HCT116 (cell line): ENCODE measurements around the gene WDR64. TPM values are rescaled to one million over a fixed set of nuclear protein-coding genes. Genes with fewer than 3 reads are reported as not detected.

Source experiments
- ATAC-seq: fragments of 200-7000 bp; cut with Tn5 transposase; 2 replicates; pipeline ENCODE4 v1.9.1; 2020; ENCODE audit warnings: mild to moderate bottlenecking, moderate library complexity
- BruUV-seq: library from RNA; stranded (reverse); fragments of 400-500 nt; replicated peaks from 2 replicates; lab custom pipeline; 2021; lab: Mats Ljungman, UMichigan
- CTCF ChIA-PET: fragments of 300-600 bp; sonication (Branson Sonifier 250); formaldehyde crosslinking; loops from one replicate; lab custom pipeline; 2021; ENCODE audit warnings: antibody characterized with exemption; lab: Charles Lee
- POLR2A ChIA-PET: fragments of 300-600, 350-600 bp; sonication (Branson Sonifier 250); formaldehyde crosslinking; loops from one replicate; lab custom pipeline; 2021; ENCODE audit warnings: antibody characterized with exemption; lab: Charles Lee
- RAD21 ChIA-PET, 2 experiments: fragments of 300-600 bp; sonication (Branson Sonifier 250); formaldehyde crosslinking; loops; one replicate each; lab custom pipeline; 2023; ENCODE audit warnings: low total read pairs in 2 of 2; ENCODE audit not compliant: uncharacterized antibody in 2 of 2, unreplicated experiment in 2 of 2, low non-redundant PET in 1 of 2; lab: Charles Lee
- DNase-seq: peaks from one replicate; pipeline ENCODE4 v3.0.0-alpha.2; 2010; ENCODE audit warnings: low read depth, low spot score
- H2AFZ ChIP-seq: fragments of 200-600 bp; shearing (Covaris generic), sonication (generic); 2 replicates; pipeline ENCODE4 v1.6.1; 2017; ENCODE audit warnings: low read depth, mixed run types, mixed read lengths, antibody characterized with exemption, low read length; ENCODE audit not compliant: poor library complexity, severe bottlenecking
- H3K27ac ChIP-seq: 2 replicates; pipeline ENCODE4 v1.5.1; 2012; ENCODE audit warnings: low read depth, low read length
- H3K27me3 ChIP-seq: fragments of 200-600 bp; sonication (generic); 2 replicates; pipeline ENCODE4 v1.6.1; 2016; ENCODE audit warnings: mixed run types, low read length, mixed read lengths; ENCODE audit not compliant: insufficient read depth
- H3K36me3 ChIP-seq, 2 experiments: fragments of 200-500 bp in 1 of 2; fragments of 200-600 bp in 1 of 2; sonication (Bioruptor generic) in 1 of 2; sonication (generic) in 1 of 2; 2 replicates each; pipeline versions ENCODE4 v1.5.1 to v1.6.1; 2014 to 2016; ENCODE audit warnings: low read length in 2 of 2, inconsistent platforms in 1 of 2, mixed read lengths in 1 of 2, mixed run types in 1 of 2; ENCODE audit not compliant: insufficient read depth in 2 of 2, control insufficient read depth in 1 of 2
- H3K4me1 ChIP-seq, 2 experiments: fragments of 200-600 bp in 1 of 2; sonication (generic) in 1 of 2; 2 replicates each; pipeline versions ENCODE4 v1.5.1 to v1.6.1; 2012 to 2017; ENCODE audit warnings: low read length in 2 of 2, inconsistent platforms in 1 of 2, mild to moderate bottlenecking in 1 of 2, mixed read lengths in 1 of 2, mixed run types in 1 of 2, moderate library complexity in 1 of 2; ENCODE audit not compliant: insufficient read depth in 2 of 2, control insufficient read depth in 1 of 2
- H3K4me2 ChIP-seq: fragments of 200-600 bp; sonication (generic); 2 replicates; pipeline ENCODE4 v1.6.1; 2017; ENCODE audit warnings: mixed run types, low read length, mixed read lengths
- H3K4me3 ChIP-seq, 2 experiments: fragments of 200-600 bp in 1 of 2; sonication (generic) in 1 of 2; replicated peaks in 1 of 2; 2 replicates each; pipeline ENCODE4 v1.5.1; 2011 to 2016; ENCODE audit warnings: low read length in 2 of 2, control low read depth in 1 of 2, low read depth in 1 of 2, mild to moderate bottlenecking in 1 of 2, mixed read lengths in 1 of 2, mixed run types in 1 of 2
- H3K79me2 ChIP-seq: fragments of 200-600 bp; sonication (generic); 2 replicates; pipeline ENCODE4 v1.6.1; 2017; ENCODE audit warnings: mild to moderate bottlenecking, mixed run types, low read length, moderate library complexity, mixed read lengths; ENCODE audit not compliant: insufficient read depth
- H3K9ac ChIP-seq: fragments of 200-600 bp; sonication (generic); 2 replicates; pipeline ENCODE4 v1.6.1; 2016; ENCODE audit warnings: low read length, mixed read lengths
- H3K9me2 ChIP-seq: fragments of 200-600 bp; sonication (generic), shearing (Covaris generic); 2 replicates; pipeline ENCODE4 v1.6.1; 2017; ENCODE audit warnings: mixed run types, mild to moderate bottlenecking, moderate library complexity; ENCODE audit not compliant: insufficient read depth
- H3K9me3 ChIP-seq, 2 experiments: fragments of 200-500 bp in 1 of 2; fragments of 200-600 bp in 1 of 2; sonication (Bioruptor generic) in 1 of 2; sonication (generic) in 1 of 2; 2 replicates each; pipeline ENCODE4 v1.6.1; 2014 to 2017; ENCODE audit warnings: low read length in 2 of 2, mixed read lengths in 2 of 2, inconsistent platforms in 1 of 2, low read depth in 1 of 2, mild to moderate bottlenecking in 1 of 2, mixed run types in 1 of 2, moderate library complexity in 1 of 2; ENCODE audit not compliant: control insufficient read depth in 1 of 2, insufficient read depth in 1 of 2
- H4K20me1 ChIP-seq: fragments of 200-600 bp; sonication (generic), shearing (Covaris generic); 2 replicates; pipeline ENCODE4 v1.6.1; 2017; ENCODE audit warnings: mixed run types, mild to moderate bottlenecking, moderate library complexity; ENCODE audit not compliant: insufficient read depth
- CBX3 ChIP-seq: IDR thresholded peaks from 2 replicates; pipeline ENCODE4 v1.6.1; 2012; ENCODE audit warnings: low read depth
- CEBPB ChIP-seq: IDR thresholded peaks from 2 replicates; pipeline ENCODE4 v1.6.1; 2012; ENCODE audit warnings: low read depth
- EGR1 ChIP-seq: IDR thresholded peaks from 2 replicates; pipeline ENCODE4 v1.6.1; 2012; ENCODE audit warnings: low read depth
- ELF1 ChIP-seq: IDR thresholded peaks from 2 replicates; pipeline ENCODE4 v1.6.1; 2012; ENCODE audit warnings: low read depth, borderline replicate concordance
- EZH2phosphoT487 ChIP-seq: fragments of 200-600 bp; IDR thresholded peaks from 2 replicates; pipeline ENCODE4 v1.6.1; 2018; ENCODE audit warnings: antibody characterized with exemption, borderline replicate concordance
- FOSL1 ChIP-seq: IDR thresholded peaks from 2 replicates; pipeline ENCODE4 v1.6.1; 2012; ENCODE audit warnings: low read depth
- JUND ChIP-seq: IDR thresholded peaks from 2 replicates; pipeline ENCODE4 v1.6.1; 2012
- MAX ChIP-seq: IDR thresholded peaks from 2 replicates; pipeline ENCODE4 v1.6.1; 2012
- POLR2AphosphoS5 ChIP-seq: IDR thresholded peaks from 2 replicates; pipeline ENCODE4 v1.6.1; 2011; ENCODE audit warnings: mild to moderate bottlenecking, low read depth, low read length, moderate library complexity
- RAD21 ChIP-seq: IDR thresholded peaks from 2 replicates; pipeline ENCODE4 v1.6.1; 2012; ENCODE audit warnings: low read depth, mild to moderate bottlenecking
- REST ChIP-seq: IDR thresholded peaks from 2 replicates; pipeline ENCODE4 v1.6.1; 2012; ENCODE audit warnings: low read depth
- SP1 ChIP-seq: IDR thresholded peaks from 2 replicates; pipeline ENCODE4 v1.6.1; 2012; ENCODE audit warnings: low read depth
- SRF ChIP-seq: IDR thresholded peaks from 2 replicates; pipeline ENCODE4 v1.6.1; 2012; ENCODE audit warnings: low read depth
- YY1 ChIP-seq: IDR thresholded peaks from 2 replicates; pipeline ENCODE4 v1.6.1; 2011; ENCODE audit warnings: low read length, low read depth, moderate library complexity, mild to moderate bottlenecking; ENCODE audit not compliant: insufficient replicate concordance; ENCODE audit errors: extremely low read depth
- intact Hi-C: fragments of 100-400 bp; cut with micrococcal nuclease; formaldehyde crosslinking; loops from 2 replicates; pipeline ENCODE4 v1.10.0; 2022
- total RNA-seq: library from RNA; stranded (reverse); gene quantifications from one replicate; pipeline ENCODE4 v1.2.1, GENCODE V29; 2021; ENCODE audit not compliant: unreplicated experiment
- TF ChIP-seq, protein P1 (sequence below), 3 experiments: fragments of 200-600 bp in 1 of 3; sonication (generic) in 1 of 3; IDR thresholded peaks in 2 of 3; conservative IDR thresholded peaks in 1 of 3; 2 replicates each; pipeline ENCODE4 v1.5.1; 2012 to 2017; ENCODE audit warnings: low read depth in 2 of 3, low read length in 2 of 3, antibody characterized with exemption in 1 of 3, borderline replicate concordance in 1 of 3, control low read depth in 1 of 3, mild to moderate bottlenecking in 1 of 3, mixed read lengths in 1 of 3, mixed run types in 1 of 3, moderate library complexity in 1 of 3; ENCODE audit not compliant: insufficient read depth in 1 of 3

The WDR64 gene
- total RNA-seq, 1 experiment from 2014 or later: not detected

DNA sequence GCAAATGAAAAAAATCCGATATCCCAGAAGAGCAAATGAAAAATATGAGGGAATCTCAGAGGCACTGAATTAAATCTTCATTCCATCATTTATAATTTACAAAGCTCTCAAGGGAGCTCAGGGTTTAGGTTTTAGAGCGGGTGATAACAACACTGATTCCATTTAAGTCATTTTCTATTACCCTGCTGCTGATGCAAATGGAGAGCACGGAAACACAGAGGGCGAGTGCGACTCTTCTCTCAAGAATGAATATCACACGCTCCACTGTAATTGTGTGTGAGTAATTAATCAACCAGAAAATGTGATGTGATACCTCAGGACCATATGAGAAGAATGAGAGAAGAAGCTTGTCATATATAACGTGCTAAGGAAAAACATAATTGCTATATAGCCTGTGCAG lies 34.7 kb upstream of the WDR64 start:
- no peaks in the 10 kb centered on the region for H3K9me2 ChIP-seq
- no TSS peak for BruUV-seq
- DNase-seq (no peak), ATAC-seq (no peak)
- H3K4me3 ChIP-seq: no peak overlapping the region
- ChIA-PET RAD21 (no interaction called here), CTCF (interaction anchor here (0.8 kb wide), 1 partner anchor 13 kb away, joined by 3 read pairs; no protein-coding TSS in a partner anchor), POLR2A (no interaction called here)
- no peak overlapping the region for H3K27ac ChIP-seq
- H3K36me3 ChIP-seq: no peaks in the 10 kb centered on the region
- H3K9me3 ChIP-seq: no peaks in the 10 kb centered on the region
- intact Hi-C loops: no loop called here
- H3K27me3 ChIP-seq: no peaks in the 10 kb centered on the region
- H3K4me1 ChIP-seq: peaks cover 0 to 3% of the 10 kb centered on the region in 2 experiments; a peak in 1 of 4 replicates
- H2AFZ ChIP-seq: no peak overlapping the region
- H3K79me2 ChIP-seq: no peaks in the 10 kb centered on the region
- no peak overlapping the region for H3K4me2 ChIP-seq
- TF ChIP-seq REST (no peak), SP1 (no peak), JUND (no peak), ELF1 (no peak), EZH2phosphoT487 (no peak), YY1 (no peak), CBX3 (no peak), CEBPB (no peak), EGR1 (no peak), FOSL1 (no peak), RAD21 (no peak), MAX (no peak), SRF (no peak), POLR2AphosphoS5 (no peak)
- TF ChIP-seq, protein P1, sequence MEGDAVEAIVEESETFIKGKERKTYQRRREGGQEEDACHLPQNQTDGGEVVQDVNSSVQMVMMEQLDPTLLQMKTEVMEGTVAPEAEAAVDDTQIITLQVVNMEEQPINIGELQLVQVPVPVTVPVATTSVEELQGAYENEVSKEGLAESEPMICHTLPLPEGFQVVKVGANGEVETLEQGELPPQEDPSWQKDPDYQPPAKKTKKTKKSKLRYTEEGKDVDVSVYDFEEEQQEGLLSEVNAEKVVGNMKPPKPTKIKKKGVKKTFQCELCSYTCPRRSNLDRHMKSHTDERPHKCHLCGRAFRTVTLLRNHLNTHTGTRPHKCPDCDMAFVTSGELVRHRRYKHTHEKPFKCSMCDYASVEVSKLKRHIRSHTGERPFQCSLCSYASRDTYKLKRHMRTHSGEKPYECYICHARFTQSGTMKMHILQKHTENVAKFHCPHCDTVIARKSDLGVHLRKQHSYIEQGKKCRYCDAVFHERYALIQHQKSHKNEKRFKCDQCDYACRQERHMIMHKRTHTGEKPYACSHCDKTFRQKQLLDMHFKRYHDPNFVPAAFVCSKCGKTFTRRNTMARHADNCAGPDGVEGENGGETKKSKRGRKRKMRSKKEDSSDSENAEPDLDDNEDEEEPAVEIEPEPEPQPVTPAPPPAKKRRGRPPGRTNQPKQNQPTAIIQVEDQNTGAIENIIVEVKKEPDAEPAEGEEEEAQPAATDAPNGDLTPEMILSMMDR (IDR thresholded peaks at IDR 0.05 in 2 of 3, conservative IDR thresholded peaks at IDR 0.05 in 1 of 3; ENCODE audit: borderline replicate concordance in 1 of 3, insufficient read depth in 1 of 3, low read depth in 2 of 3, low read length in 2 of 3): no peak
- H3K9ac ChIP-seq: no peak overlapping the region
- H4K20me1 ChIP-seq: no peaks in the 10 kb centered on the region
